Right lobe of liver (tissue), 4 donors: ENCODE data around the gene ALDH1A1.

Source experiments
- CTCF ChIP-seq, 4 donors: fragments of 200-600 bp in 3 of 4; fragments of 450-650 bp in 1 of 4; IDR thresholded peaks; one replicate each; pipeline versions ENCODE4 v1.5.1 to v1.8.0; 2016 to 2022; ENCODE audit warnings: antibody characterized with exemption in 4 of 4, mild to moderate bottlenecking in 2 of 4
- POLR2A ChIP-seq: fragments of 450-650 bp; IDR thresholded peaks from one replicate; pipeline ENCODE4 v1.6.1; 2017; ENCODE audit warnings: antibody characterized with exemption, mild to moderate bottlenecking
- donor health status: DM: no; HTN: no; CAD: no.
- donor health status: DM: no; HTN: no; CAD: no.
- donor health status: DM: no; HTN: yes; CAD: no.

- no peak for TF ChIP-seq CTCF (IDR thresholded peaks at IDR 0.05)
- TF ChIP-seq POLR2A, result no peak
Observed at GRCh38 chr9:72923077-72923476, 29.8 kb downstream of the ALDH1A1 start.
